LoVo (cell line): ENCODE results near the gene ANKAR.
"Not testable (repeated sequence)": the region's sequence is repeated elsewhere in the genome, so short reads cannot be mapped to it uniquely, and the experiment has no call there.

ENCODE experiments used
- DNase-seq: peaks from one replicate; pipeline ENCODE4 v3.0.0-alpha.2; 2016; ENCODE audit warnings: low spot score

Gene ANKAR

GRCh38 chr2:189660803-189661147, 13.7 kb upstream of the ANKAR start:
- DNase-seq: no peak

DNA sequence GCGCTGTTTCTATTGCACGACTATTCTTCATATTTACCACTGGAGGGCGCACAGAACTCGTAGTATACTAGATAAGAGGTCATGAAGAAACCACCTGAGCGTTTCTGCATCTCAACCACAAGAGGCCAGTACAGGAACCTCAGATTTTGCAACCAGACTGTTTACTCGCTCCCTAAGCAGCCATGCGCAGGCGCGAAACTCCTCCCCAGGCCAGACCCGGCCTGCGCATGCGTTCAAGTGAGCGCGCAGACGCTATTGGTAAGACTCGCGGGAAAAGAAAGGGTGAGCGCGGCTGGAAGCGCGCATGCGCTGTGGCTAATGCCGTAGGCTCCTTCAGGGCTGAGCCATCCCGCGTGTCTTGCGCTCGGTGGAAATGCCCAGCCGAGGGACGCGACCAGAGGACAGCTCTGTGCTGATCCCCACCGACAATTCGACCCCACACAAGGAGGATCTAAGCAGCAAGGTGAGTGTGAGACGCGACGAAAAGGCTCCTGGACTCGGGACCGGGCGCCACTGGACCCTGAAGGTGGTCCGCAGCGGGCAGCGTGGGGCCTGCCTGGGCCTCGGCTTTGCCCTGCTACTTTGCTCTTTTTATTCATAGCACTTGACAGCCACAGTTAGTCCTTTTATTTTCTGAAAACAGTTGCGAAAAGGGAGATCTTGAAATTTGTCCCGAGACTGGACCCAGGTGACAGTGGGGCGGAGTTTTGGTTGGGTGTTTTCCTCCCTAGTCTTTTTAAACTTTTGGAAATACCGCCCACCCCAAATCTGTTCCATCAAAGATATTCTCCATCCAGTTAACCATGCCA, 13.1 kb upstream of the ANKAR start, which contains the start of gene ASNSD1:
ASNSD1 (plus strand) TSS at position 312 of the 809 bp plus-strand sequence. CDS start 4,674 bp downstream, outside the sequence.
- DNase-seq: peak; percentile 100

DNA sequence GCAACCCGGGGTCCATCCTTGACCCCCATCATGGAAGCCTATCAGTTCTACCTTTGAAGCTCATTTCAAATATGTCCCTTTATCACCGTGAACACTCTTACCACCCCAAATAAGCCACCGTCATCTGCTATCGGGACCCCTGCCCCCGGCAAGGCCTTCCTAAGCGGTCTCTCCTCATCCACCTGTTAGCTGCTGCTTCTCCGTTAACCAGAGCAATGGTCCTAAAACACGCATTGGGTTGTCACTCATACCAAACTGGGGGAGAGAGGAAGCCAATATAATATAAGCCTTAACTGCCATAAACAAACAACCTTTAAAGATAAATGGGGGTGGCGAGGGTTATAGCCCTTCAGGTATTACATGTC, 12.5 kb upstream of the ANKAR start:
- no peak for DNase-seq

DNA sequence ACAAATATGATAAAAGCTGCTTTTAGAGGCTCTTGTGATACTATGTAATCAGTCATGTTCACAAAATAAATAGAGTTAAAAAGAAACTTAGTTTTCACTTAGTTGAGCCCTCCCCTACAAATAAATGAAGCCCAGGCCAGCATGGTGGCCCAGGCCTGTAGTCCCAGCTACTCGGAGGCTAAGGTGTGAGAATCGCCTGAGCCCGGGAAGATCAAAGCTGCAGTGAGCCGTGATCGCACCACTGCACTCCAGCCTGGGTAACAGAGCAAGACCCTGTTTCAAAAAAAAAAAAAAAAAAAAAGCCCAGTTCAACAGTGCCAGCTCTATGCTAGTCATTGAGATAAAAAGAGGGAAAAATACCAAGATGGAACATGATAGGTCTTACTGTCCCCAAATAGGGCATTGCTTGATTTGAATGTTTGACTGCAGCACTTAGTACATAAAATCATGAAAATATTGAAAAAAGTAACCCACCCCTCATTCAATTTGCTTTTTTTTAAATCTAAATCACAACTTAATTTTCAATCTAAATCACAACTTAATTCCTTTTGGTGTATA, 11.7 kb upstream of the ANKAR start:
- no peak for DNase-seq

DNA sequence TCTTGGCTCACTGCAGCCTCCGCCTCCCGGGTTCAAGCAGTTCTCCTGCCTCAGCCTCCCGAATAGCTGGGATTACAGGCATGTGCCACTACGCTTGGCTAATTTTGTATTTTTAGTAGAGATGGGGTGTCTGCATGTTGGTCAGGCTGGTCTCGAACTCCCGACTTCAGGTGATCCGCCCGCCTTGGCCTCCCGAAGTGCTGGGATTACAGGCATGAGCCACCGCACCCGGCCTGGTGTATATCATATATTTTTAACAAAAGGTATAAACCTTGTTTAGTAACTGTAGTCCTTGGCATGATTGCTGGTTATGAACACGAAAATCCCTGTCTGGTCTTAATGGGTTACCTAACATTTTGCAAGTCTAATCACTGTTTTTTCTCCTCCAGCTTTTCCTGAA, 11.2 kb upstream of the ANKAR start:
- DNase-seq: not testable (repeated sequence)

DNA sequence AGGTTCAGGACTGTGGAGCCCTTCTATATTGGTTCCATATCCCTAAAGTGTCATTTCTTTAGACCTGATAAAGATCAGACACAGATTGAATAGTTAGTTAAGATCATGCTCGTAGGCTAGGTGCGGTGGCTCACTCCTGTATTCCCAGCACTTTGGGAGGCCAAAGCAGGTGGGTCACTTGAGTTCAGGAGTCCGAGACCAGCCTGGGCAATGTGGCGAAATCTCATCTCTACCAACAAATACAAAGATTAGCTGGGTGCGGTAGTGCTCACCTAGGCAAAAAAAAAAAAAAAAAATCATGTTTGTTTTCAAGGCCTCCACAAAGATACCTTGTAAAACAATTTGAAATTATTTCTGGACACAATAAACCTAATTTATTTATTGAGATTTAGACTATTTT, 4.6 kb upstream of the ANKAR start:
- no peak for DNase-seq

- no peak for DNase-seq
Measured at GRCh38 chr2:189673661-189674373, 653 bp upstream of the ANKAR start.

DNA sequence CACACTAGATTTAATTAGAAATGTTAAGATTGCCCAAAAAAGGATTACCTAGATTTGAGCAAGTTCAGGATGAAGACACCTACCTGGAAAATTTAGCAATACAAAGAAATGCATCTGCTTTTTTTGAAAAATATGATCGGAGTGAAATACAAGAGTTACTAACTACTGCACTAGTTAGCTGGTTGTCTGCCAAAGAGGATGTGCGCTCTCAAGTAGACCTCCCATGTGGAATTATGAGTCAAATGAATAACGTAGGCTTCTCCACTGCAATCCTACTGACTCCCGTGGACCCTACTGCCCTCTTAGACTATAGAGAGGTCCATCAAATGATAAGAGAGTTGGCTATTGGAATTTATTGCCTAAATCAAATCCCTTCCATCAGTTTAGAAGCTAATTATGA, 2.0 kb downstream of the ANKAR start:
- DNase-seq: no peak

DNA sequence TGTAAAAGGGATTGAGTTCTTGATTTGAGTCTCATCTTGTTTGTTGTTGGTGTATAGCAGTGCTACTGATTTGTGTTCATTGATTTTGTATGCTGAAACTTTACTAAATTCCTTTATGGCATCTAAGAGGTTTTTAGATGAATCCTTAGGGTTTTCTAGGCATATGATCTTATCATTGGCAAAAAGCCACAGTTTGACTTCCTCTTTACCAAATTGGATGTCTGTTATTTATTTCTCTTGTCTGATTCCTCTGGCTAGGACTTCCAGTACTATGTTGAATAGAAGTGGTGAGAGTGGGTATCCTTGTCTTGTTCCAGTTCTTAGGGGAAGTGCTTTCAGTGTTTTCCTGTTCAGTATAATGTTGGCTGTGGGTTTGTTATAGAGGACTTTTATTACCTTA, 4.8 kb downstream of the ANKAR start:
- DNase-seq: no peak

DNA sequence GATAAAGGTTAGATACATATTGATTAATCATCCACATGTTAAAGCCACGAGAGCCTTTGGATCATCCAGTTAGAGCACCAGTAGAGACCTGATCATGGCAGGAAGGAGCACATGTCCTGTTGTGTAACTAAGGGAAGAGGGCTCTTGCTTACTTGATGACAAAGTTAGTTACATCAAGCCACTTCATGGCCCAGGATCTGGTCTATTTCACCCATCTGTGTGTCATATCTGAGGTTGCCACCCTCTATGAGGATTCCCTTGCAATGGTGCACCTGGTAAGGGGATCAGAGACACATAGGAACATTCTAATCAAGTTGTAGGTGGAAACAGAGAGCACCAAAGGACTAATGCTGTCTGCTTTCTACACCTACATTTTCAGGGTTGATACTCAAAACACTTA, 6.7 kb downstream of the ANKAR start:
- DNase-seq: no peak

DNA sequence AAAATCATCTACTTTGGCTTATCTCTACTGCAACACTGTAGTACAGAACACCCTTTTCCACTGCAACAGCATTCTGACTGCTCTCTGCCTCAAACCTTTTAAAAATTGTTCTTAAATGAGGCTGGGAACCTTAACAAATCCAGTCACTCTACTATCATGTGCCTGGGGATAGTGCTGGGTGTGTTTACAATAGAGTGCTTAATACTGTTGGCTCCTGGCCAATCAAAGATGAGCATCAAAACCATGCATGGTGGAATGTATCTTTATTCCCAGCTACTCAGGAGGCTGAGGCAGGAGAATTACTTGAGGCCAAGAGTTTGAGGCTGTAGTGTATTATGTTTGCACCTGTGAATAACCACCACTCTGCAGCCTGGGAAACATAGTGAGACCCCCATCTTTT, 7.4 kb downstream of the ANKAR start:
- no peak for DNase-seq

DNA sequence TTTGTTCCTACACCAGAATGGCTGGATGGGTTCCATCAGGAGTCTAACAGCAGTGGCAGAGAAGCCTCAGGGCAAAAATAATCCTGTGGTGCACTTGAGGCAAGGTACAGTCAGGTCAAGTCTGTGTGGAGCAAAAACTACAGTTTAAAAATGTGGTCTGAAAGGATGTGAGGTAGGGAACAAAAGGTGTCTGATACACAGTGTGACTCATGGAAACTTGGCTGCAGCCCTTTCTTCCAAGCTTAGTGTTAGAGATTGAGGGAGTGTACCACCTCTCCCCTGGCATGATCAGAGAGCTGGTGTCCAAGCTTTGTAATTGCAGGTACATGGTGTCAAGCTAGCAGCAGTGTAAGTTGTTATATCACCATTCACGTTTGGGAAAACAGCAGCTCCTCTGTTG, 8.9 kb downstream of the ANKAR start:
- no peak for DNase-seq

DNA sequence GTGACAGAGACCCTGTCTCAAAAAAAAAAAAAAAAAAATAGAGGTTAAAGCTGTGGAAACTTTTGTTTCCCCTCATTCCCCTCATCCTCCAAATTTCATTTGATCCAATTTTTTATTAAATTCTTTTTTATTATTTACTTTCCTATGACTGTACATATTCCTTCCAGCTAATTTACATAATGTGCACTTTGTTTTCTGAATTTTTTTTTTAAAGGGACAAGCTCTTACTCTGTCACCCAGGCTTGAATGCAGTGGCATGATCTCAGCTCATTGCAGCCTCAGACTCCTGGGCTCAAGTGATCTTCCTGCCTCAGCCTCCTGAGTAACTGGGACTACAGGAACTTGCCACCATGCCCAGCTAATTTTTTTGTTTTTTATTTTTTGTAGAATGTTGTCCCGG, 10.3 kb downstream of the ANKAR start:
- DNase-seq: no peak

DNA sequence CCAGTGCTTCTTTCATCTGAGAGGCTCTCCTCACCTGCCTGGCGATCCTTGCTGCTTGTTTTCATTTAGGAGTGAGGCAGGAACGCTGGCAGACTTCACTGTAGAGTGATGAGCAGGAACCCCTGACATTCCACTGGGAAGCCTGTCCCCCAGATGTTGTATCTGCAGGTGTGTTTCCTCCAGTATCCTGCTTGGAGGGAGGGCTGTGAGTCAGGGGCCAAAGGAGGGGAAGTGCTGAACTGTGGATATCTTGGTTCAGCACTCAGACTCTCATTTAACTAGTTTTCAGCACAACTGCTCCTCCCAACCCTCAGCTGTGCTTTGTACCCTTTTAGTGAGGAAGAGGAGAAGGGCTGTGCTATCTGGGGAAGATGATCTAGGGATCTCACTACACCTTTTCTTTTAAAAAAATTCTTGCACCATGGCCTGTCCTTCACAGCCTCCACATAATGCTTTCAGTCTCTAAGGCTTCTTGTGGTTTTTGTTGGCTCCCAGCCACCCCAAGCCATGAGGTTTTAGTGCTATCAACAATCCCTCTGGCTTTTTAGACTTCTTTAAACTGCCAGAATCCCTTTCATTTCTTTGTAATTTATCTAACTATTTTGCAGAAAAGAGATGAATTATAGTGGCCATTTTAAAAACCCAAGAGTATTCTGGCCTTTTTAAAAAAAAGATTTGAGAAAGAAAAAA, 11.2 kb downstream of the ANKAR start:
- DNase-seq: peak; percentile 18

GRCh38 chr2:189687796-189688195, 13.3 kb downstream of the ANKAR start:
- not testable (repeated sequence) for DNase-seq

DNA sequence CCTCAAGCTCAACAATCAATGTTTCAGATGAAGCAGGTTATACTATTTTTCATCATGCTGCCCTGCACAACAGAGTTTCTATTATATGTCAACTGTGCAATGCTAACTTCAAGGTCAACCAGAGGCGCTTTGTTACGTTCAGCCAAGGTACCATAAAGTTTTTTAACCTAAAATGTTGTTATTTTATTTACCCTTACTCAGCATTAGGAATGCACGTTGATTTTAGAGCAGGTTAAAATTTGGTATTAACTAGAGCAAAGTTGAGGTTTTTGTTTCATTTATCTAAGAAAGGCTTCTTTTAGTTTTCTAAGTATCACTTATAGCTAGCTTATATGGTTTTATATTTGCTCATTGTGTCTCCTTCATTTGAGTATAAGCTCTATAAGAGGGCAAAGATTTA, 21.8 kb downstream of the ANKAR start:
- DNase-seq: no peak

DNA sequence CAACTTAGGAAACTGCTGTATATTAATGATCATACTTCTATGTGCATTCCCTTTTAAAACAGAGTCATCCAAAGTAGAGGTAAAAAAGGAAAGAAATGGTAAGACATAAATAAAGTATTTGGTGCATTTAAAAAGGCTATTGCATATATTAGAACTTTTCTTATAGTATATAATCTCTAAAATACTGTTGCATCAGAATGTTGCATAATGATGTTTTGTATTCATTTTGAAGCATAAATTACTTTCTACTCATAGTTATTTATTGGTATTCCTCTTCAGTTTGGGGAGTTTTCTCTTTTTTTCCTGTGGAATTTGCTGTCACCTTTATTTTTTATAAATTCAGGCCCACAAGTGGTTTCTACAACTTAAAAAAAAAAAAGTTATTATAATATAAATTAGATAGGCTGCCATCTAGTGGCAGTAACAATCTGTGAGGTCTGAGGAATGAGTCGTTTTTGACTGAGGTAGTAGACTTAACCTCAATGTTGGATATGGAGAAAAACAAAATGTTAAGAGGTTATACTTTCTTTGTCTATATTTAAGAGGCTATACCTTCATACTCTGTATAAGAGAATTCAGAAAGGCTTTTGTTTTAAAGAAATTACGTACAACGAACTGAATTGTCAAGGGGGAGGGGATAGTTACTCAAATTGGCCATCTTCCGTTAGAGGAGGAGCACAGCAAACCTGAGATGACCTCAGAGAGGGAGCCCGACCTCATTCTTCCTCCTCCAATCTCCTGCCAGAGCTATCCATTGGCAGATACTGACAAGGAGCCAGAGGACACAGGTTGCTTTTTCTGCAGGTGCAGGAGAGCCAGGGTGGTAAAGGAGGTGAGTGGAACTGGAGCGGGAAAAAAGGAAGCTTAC, 23.8 kb downstream of the ANKAR start:
- peak; percentile 39 for DNase-seq

- DNase-seq: no peak
Measured at GRCh38 chr2:189700681-189701080, 26.2 kb downstream of the ANKAR start.

DNA sequence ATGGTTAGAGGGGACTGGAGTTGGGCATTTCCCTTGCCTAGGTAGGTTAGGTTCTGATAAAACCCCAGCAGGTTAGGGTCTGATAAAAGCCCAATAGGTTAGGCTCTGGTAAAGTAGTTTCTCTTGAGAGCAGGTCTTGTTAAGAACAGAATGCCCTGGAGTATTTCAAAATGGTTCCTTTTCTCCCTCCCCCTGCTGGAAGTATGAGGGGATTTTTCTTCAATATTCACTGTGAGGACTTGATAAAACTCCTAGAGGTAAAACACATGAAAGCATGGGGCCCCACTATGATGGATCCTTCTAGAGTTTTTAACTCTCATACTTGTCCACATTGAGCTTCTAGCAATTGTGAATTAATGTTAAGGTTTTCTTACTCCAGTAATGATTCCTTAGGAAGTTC, 27.6 kb downstream of the ANKAR start:
- no peak for DNase-seq

DNA sequence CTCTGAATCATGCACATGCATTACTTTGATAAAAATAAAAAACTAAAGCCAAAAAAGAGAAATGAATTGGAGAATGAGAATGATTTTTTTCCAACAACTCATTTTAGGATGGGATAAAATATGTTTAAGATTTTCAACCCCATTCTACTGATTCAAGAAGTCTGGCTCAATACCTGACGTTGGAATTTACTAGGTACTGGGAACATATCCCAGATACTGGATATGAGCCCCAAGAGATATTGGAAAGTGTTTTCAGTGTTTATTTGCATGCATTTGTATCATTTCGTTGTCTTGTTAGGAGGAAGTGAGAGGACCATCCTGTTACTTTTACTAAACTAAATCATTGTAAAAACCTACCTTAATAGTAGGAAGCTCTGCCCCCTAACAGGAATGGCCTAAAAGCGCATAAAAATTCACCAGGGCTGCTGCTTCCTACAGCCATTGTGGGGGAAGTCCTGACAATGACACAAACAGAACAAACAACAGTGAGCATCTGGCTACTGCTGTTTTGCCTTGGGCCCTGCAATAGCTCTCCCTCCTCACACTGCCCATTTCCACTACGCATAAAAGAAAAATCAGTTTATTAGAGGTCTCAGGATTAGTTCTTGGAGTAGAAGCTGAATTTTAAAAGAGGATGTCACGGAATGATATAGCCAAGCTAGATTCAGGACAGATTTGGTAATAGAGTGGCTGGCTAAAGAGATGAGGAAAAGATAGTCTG, 35.2 kb downstream of the ANKAR start:
- no peak for DNase-seq

DNA sequence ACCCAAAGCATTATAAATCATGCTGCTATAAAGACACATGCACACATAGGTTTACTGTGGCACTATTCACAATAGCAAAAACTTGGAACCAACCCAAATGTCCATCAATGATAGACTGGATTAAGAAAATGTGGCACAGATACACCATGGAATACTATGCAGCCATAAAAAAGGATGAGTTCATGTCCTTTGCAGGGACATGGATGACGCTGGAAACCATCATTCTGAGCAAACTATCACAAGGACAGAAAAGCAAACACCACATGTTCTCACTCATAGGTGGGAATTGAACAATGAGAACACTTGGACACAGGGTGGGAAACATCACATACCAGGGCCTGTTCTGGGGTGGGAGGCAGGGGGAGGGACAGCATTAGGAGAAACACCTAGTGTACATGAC, 43.1 kb downstream of the ANKAR start:
- not testable (repeated sequence) for DNase-seq
